SK-N-SH (cell line): ENCODE data around the gene TRIP4. TPM values are rescaled to one million over a fixed set of nuclear protein-coding genes. Genes with fewer than 3 reads are reported as not detected.

Source experiments
- CTCF ChIA-PET: fragments of 300-600, 350-600 bp; formaldehyde crosslinking; extraction: SDS; loops from one replicate; lab custom pipeline; 2021; lab: Yijun Ruan, JAX
- POLR2A ChIA-PET: fragments of 350-600 bp; sonication (Branson Sonifier 250); formaldehyde crosslinking; extraction: SDS; loops from one replicate; lab custom pipeline; 2020; ENCODE audit warnings: antibody characterized with exemption, inconsistent platforms; lab: Yijun Ruan, JAX
- DNase-seq: peaks from one replicate; pipeline ENCODE4 v3.0.0; 2012
- H2AFZ ChIP-seq: fragments of 200-600 bp; sonication (generic); 2 replicates; pipeline ENCODE4 v1.8.1; 2016; ENCODE audit warnings: antibody characterized with exemption, mild to moderate bottlenecking, low read depth
- H3F3A ChIP-seq: fragments of 200-600 bp; sonication (generic); replicated peaks from 2 replicates; pipeline ENCODE3; 2016; ENCODE audit warnings: antibody characterized with exemption, mild to moderate bottlenecking; ENCODE audit not compliant: insufficient read depth
- H3K27ac ChIP-seq, 2 experiments: fragments of 200-500 bp in 1 of 2; fragments of 200-600 bp in 1 of 2; sonication (Bioruptor generic) in 1 of 2; sonication (generic), shearing (Covaris generic) in 1 of 2; 2 replicates each; pipeline versions ENCODE4 v1.5.1 to v1.6.1; 2014 to 2016; ENCODE audit warnings: low read depth in 2 of 2, inconsistent platforms in 1 of 2, low read length in 1 of 2, mild to moderate bottlenecking in 1 of 2, mixed read lengths in 1 of 2
- H3K27me3 ChIP-seq: fragments of 200-600 bp; sonication (generic), shearing (Covaris generic); 2 replicates; pipeline ENCODE4 v1.6.1; 2016; ENCODE audit warnings: mixed run types; ENCODE audit not compliant: insufficient read depth
- H3K36me3 ChIP-seq, 2 experiments: fragments of 200-500 bp in 1 of 2; fragments of 200-600 bp in 1 of 2; sonication (Bioruptor generic) in 1 of 2; sonication (generic) in 1 of 2; replicated peaks in 1 of 2; 2 replicates each; pipeline versions ENCODE3 to v1.5.1; 2014 to 2016; ENCODE audit warnings: low read length in 1 of 2, mild to moderate bottlenecking in 1 of 2; ENCODE audit not compliant: insufficient read depth in 2 of 2, control insufficient read depth in 1 of 2
- H3K4me1 ChIP-seq, 2 experiments: fragments of 200-500 bp in 1 of 2; fragments of 200-600 bp in 1 of 2; sonication (Bioruptor generic) in 1 of 2; sonication (generic), shearing (Covaris generic) in 1 of 2; 2 replicates each; pipeline versions ENCODE4 v1.5.1 to v1.6.1; 2014 to 2016; ENCODE audit warnings: low read depth in 1 of 2, low read length in 1 of 2, mixed run types in 1 of 2; ENCODE audit not compliant: insufficient read depth in 2 of 2, control insufficient read depth in 1 of 2
- H3K4me2 ChIP-seq: fragments of 200-600 bp; sonication (generic), shearing (Covaris generic); 2 replicates; pipeline ENCODE4 v1.6.1; 2017; ENCODE audit warnings: mixed run types
- H3K4me3 ChIP-seq, 2 experiments: fragments of 200-500 bp in 1 of 2; fragments of 200-600 bp in 1 of 2; sonication (Bioruptor generic) in 1 of 2; sonication (generic), shearing (Covaris generic) in 1 of 2; 2 replicates each; pipeline versions ENCODE4 v1.5.1 to v1.8.1; 2014 to 2016; ENCODE audit warnings: low read depth in 2 of 2, inconsistent platforms in 1 of 2, low read length in 1 of 2, mild to moderate bottlenecking in 1 of 2, mixed read lengths in 1 of 2, moderate library complexity in 1 of 2
- H3K79me2 ChIP-seq: fragments of 200-600 bp; sonication (generic); 2 replicates; pipeline ENCODE4 v1.8.1; 2017; ENCODE audit warnings: mild to moderate bottlenecking; ENCODE audit not compliant: insufficient read depth
- H3K9ac ChIP-seq: fragments of 200-600 bp; sonication (generic); 2 replicates; pipeline ENCODE4 v1.6.1; 2017; ENCODE audit warnings: mixed run types
- H3K9me2 ChIP-seq: fragments of 200-600 bp; sonication (generic); 2 replicates; pipeline ENCODE4 v1.6.1; 2017; ENCODE audit warnings: mixed run types
- H3K9me3 ChIP-seq: fragments of 200-600 bp; sonication (generic); 2 replicates; pipeline ENCODE4 v1.6.1; 2017; ENCODE audit warnings: mixed run types, mild to moderate bottlenecking, moderate library complexity
- H4K20me1 ChIP-seq: fragments of 200-600 bp; sonication (generic); 2 replicates; pipeline ENCODE4 v1.6.1; 2017; ENCODE audit warnings: mild to moderate bottlenecking, mixed run types; ENCODE audit not compliant: insufficient read depth
- CHD2 ChIP-seq: fragments of 150-350 bp; IDR thresholded peaks from 2 replicates; pipeline ENCODE4 v1.6.1; 2018; ENCODE audit warnings: low read length; ENCODE audit not compliant: partially characterized antibody
- EP300 ChIP-seq, 2 experiments: IDR thresholded peaks; 2 replicates each; pipeline versions ENCODE4 v1.4.0 to v1.6.1; 2012; ENCODE audit warnings: borderline replicate concordance in 1 of 2, low read depth in 1 of 2, low read length in 1 of 2
- EZH2phosphoT487 ChIP-seq: fragments of 200-600 bp; sonication (generic); IDR thresholded peaks from 2 replicates; pipeline ENCODE4 v1.6.1; 2017; ENCODE audit warnings: low read depth, mixed run types, mild to moderate bottlenecking, antibody characterized with exemption, moderate library complexity, borderline replicate concordance
- FOXJ3 ChIP-seq: sonication (generic); formaldehyde crosslinking; IDR thresholded peaks from 2 replicates; pipeline ENCODE4 v1.5.1; 2020; ENCODE audit warnings: mild to moderate bottlenecking, missing genetic modification reagents
- FOXM1 ChIP-seq: IDR thresholded peaks from 2 replicates; pipeline ENCODE4 v1.4.0; 2012; ENCODE audit warnings: low read depth, mild to moderate bottlenecking
- GATA2 ChIP-seq: sonication (generic); formaldehyde crosslinking; IDR thresholded peaks from 2 replicates; pipeline ENCODE4 v1.5.0; 2020; ENCODE audit warnings: mild to moderate bottlenecking, missing genetic modification reagents
- NFIC ChIP-seq: IDR thresholded peaks from 2 replicates; pipeline ENCODE4 v1.4.0; 2012; ENCODE audit warnings: borderline replicate concordance
- NRF1 ChIP-seq: IDR thresholded peaks from 2 replicates; pipeline ENCODE4 v1.6.1; 2012; ENCODE audit warnings: low read depth, mild to moderate bottlenecking, low read length
- POLR2AphosphoS5 ChIP-seq: IDR thresholded peaks from 2 replicates; pipeline ENCODE4 v1.6.1; 2012; ENCODE audit warnings: low read depth, low read length
- SMC3 ChIP-seq: IDR thresholded peaks from 2 replicates; pipeline ENCODE4 v1.6.1; 2012; ENCODE audit warnings: low read depth, low read length, improper control_type of control experiment
- TAF1 ChIP-seq: IDR thresholded peaks from 2 replicates; pipeline ENCODE4 v1.6.1; 2012; ENCODE audit warnings: low read depth, mild to moderate bottlenecking, low read length, moderate library complexity, borderline replicate concordance
- TCF12 ChIP-seq: IDR thresholded peaks from 2 replicates; pipeline ENCODE4 v1.4.0; 2012
- TEAD4 ChIP-seq: IDR thresholded peaks from 2 replicates; pipeline ENCODE4 v1.4.0; 2012; ENCODE audit warnings: mild to moderate bottlenecking, borderline replicate concordance; ENCODE audit not compliant: insufficient read depth
- whole genome bisulfite sequencing: methylation state at CpG from one replicate; pipeline ENCODE4 v1.1.6; 2017; ENCODE audit warnings: low lambda C conversion rate; 5-methylcytosine and 5-hydroxymethylcytosine counted together
- polyA plus RNA-seq, 3 experiments: library from polyadenylated mRNA; depleted of rRNA; stranded (reverse); fragments of >200 nt; gene quantifications; 2 replicates each; pipeline ENCODE4 v1.2.3, GENCODE V29; 2012
- TF ChIP-seq, protein P1 (sequence below): fragments of 150-350 bp; IDR thresholded peaks from 2 replicates; pipeline ENCODE4 v1.6.1; 2016; ENCODE audit warnings: mild to moderate bottlenecking, low read depth, low read length

Gene TRIP4
- polyA plus RNA-seq, 1 of the 3 experiments (the other 2 are of a cell fraction) = 14.5 TPM

DNA sequence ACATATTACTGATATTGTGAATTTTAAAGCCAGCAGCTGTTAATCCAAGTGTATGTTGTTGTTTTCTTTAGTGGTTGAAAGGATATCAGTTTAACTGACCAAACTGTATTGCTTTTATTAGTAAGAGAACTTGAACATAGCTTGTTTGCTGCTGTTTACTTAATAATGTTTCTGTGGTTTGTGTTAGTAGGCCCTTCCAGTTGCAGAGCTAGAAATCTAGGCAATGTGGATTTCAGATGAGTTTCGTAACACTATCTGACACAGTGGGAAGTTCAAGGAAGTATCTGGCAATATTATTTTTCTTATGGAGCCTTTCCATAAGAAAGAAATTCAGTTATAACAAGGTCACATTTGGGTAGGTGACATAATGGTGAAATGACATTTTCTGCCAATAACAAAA lies 91.2 kb downstream of the TRIP4 start:
- Histone ChIP-seq H3K9me3 (no peaks in the 10 kb centered on the region), H3K4me1 (no peaks in the 10 kb centered on the region), H3F3A (no peaks in the 10 kb centered on the region), H3K36me3 (peaks cover 0 to 7% of the 10 kb centered on the region in 2 experiments), H3K9me2 (no peaks in the 10 kb centered on the region), H4K20me1 (peaks cover 41% of the 10 kb centered on the region), H3K79me2 (peaks cover 97% of the 10 kb centered on the region), H3K27me3 (no peaks in the 10 kb centered on the region), H3K4me3 (no peak overlapping the region), H3K4me2 (no peak overlapping the region), H2AFZ (no peak overlapping the region), H3K9ac (no peak overlapping the region), H3K27ac (no peak overlapping the region)
- WGBS = 0% methylated on average over 1 of the region's 1 CpG
- ChIA-PET CTCF (no interaction called here), POLR2A (no interaction called here)
- no peak for DNase-seq
- TF ChIP-seq TEAD4 = no peak
- no peak for TF ChIP-seq EP300 (IDR thresholded peaks at IDR 0.05; ENCODE audit: borderline replicate concordance in 1 of 2, low read depth in 1 of 2, low read length in 1 of 2)

DNA sequence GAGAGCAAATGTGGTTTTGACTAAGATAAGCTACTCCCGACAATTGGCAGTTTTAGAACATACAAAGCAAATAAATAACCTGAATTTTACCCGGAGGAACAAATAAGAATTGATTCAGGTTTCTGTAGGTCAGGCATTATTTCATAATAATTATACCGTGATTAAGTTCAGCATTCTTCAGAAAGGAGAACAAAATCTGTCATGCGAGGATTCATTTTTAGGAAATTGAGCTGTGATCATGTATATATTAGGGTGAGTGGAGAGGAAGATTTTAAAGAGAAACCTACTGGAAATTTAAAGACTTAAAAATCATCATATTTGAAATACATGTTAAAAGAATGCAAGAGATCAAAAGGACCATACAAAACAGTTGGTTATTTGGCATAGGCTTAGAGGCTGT lies 93.3 kb downstream of the TRIP4 start:
- POLR2A ChIA-PET = interaction anchor here (0.6 kb wide), 1 partner anchor 130 kb away, joined by 3 read pairs; no protein-coding TSS in a partner anchor
- H4K20me1 ChIP-seq = peaks cover 27% of the 10 kb centered on the region
- no peak overlapping the region for H3K4me3 ChIP-seq
- H3K9me2 ChIP-seq = no peaks in the 10 kb centered on the region
- H3K9me3 ChIP-seq = no peaks in the 10 kb centered on the region
- 95% methylated on average over 4 of the region's 4 CpGs for WGBS
- H3F3A ChIP-seq = no peaks in the 10 kb centered on the region
- no peak overlapping the region for H3K27ac ChIP-seq
- H3K4me1 ChIP-seq = no peaks in the 10 kb centered on the region
- no peak for DNase-seq
- no peak overlapping the region for H2AFZ ChIP-seq
- H3K9ac ChIP-seq = no peak overlapping the region
- CTCF ChIA-PET = interaction anchor here (0.6 kb wide), 1 partner anchor 226 kb away, joined by 3 read pairs; no protein-coding TSS in a partner anchor
- peaks cover 0 to 4% of the 10 kb centered on the region in 2 experiments for H3K36me3 ChIP-seq
- TF ChIP-seq EZH2phosphoT487 (no peak), TEAD4 (no peak), TAF1 (no peak), NFIC (no peak), NRF1 (no peak), FOXM1 (no peak), CHD2 (no peak), SMC3 (no peak), GATA2 (CRISPR knock-in tag) (no peak), FOXJ3 (CRISPR knock-in tag) (no peak), TCF12 (no peak), POLR2AphosphoS5 (no peak)
- TF ChIP-seq, protein P1, sequence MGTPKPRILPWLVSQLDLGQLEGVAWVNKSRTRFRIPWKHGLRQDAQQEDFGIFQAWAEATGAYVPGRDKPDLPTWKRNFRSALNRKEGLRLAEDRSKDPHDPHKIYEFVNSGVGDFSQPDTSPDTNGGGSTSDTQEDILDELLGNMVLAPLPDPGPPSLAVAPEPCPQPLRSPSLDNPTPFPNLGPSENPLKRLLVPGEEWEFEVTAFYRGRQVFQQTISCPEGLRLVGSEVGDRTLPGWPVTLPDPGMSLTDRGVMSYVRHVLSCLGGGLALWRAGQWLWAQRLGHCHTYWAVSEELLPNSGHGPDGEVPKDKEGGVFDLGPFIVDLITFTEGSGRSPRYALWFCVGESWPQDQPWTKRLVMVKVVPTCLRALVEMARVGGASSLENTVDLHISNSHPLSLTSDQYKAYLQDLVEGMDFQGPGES = no peak
- H3K4me2 ChIP-seq = no peak overlapping the region
- H3K27me3 ChIP-seq = no peaks in the 10 kb centered on the region
- peaks cover 96% of the 10 kb centered on the region for H3K79me2 ChIP-seq
